Epithelial cell of proximal tubule (primary cell): ENCODE data around the gene MAFB. TPM values are rescaled to one million over a fixed set of nuclear protein-coding genes. Genes with fewer than 3 reads are reported as not detected.

Experiments
- DNase-seq: peaks from one replicate; pipeline ENCODE4 v3.0.0-alpha.2; 2011; ENCODE audit warnings: low read depth
- H3K4me3 ChIP-seq: 2 replicates; pipeline ENCODE4 v1.5.1; 2011; ENCODE audit warnings: low read depth, mild to moderate bottlenecking, low read length
- CTCF ChIP-seq: conservative IDR thresholded peaks from 2 replicates; pipeline ENCODE4 v1.5.1; 2012; ENCODE audit warnings: low read depth, mild to moderate bottlenecking, low read length
- total RNA-seq: library from RNA; depleted of rRNA; stranded (reverse); fragments of >200 nt; gene quantifications from 2 replicates; pipeline ENCODE4 v1.2.3, GENCODE V29; 2015

MAFB gene
- total RNA-seq, 1 donor from 2014 or later: 0.12 TPM

GRCh38 chr20:40659567-40659966, 29.5 kb downstream of the MAFB start:
- no peak for TF ChIP-seq CTCF
- no peak for DNase-seq
- no peak overlapping the region for H3K4me3 ChIP-seq

- no peak for TF ChIP-seq CTCF
- H3K4me3 ChIP-seq: no peak overlapping the region
- DNase-seq: no peak
Measured at GRCh38 chr20:40658509-40658908, 30.5 kb downstream of the MAFB start.

GRCh38 chr20:40657526-40657925, 31.5 kb downstream of the MAFB start:
- DNase-seq: no peak
- no peak for TF ChIP-seq CTCF
- no peak overlapping the region for H3K4me3 ChIP-seq

GRCh38 chr20:40655451-40655850, 33.6 kb downstream of the MAFB start:
- no peak for DNase-seq
- H3K4me3 ChIP-seq: no peak overlapping the region
- TF ChIP-seq CTCF: no peak

GRCh38 chr20:40654876-40655275, 34.2 kb downstream of the MAFB start:
- no peak for TF ChIP-seq CTCF
- no peak overlapping the region for H3K4me3 ChIP-seq
- DNase-seq: no peak

GRCh38 chr20:40652441-40652987, 36.5 kb downstream of the MAFB start:
- DNase-seq: no peak
- TF ChIP-seq CTCF: no peak

GRCh38 chr20:40651151-40651550, 37.9 kb downstream of the MAFB start:
- H3K4me3 ChIP-seq: no peak overlapping the region
- DNase-seq: no peak
- TF ChIP-seq CTCF: no peak

More at GRCh38 chr20:40652441-40652987, 36.5 kb downstream of the MAFB start:
- no peak overlapping the region for H3K4me3 ChIP-seq
